Stimulated activated CD4-positive, alpha-beta T cell treated with anti-CD3 and anti-CD28 coated beads, Interleukin-1b, Interleukin-23, amount 100 ng/mL, for 24 hours (primary cell): ENCODE results near the gene CSDE1.

Source experiments
- DNase-seq, 4 experiments: peaks; one replicate each; pipeline ENCODE4 v3.0.0-alpha.2; 2020; ENCODE audit warnings: low read depth in 4 of 4, low spot score in 1 of 4

CSDE1 gene

DNA sequence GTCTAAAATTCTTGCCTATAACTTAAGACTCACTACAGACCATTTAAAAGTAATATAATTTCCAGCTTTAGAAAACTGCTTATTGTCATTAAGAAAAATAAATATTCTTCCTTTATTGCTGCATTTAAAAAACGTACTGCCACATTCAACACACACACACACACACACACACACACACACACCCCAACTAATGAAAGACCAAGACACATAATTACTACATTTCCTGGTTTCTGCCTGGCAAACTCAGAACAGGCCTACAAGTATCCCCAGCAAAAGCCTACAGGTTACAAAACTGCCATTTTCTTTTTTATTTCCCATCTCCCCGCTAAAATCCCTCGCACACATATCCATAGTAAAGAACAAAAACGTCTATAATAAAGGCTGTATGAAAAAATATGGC lies 89.4 kb downstream of the CSDE1 start:
- no peak for DNase-seq

DNA sequence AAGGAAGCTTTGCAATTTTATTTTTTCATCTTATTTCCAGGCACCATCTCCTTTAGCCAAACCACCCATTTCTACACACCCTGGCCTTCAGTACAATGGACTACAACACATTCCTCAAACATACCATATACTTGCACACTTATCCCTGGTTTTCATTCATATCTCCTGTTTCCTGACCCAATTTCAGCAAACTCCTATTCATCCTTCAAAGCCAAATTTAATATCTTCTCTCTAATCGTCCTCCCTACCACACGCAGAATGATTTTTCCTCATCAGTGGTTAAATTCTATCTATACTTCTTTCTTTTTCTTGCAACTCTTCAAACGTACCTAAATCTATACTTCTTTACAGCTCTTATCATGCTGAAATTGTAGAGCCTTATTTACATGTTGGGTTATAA lies 90.8 kb downstream of the CSDE1 start:
- DNase-seq: no peak
